ENCODE results near the gene MS4A8.
"Not testable (repeated sequence)": the region's sequence is repeated elsewhere in the genome, so short reads cannot be mapped to it uniquely, and the experiment has no call there.

MS4A8 gene

DNA sequence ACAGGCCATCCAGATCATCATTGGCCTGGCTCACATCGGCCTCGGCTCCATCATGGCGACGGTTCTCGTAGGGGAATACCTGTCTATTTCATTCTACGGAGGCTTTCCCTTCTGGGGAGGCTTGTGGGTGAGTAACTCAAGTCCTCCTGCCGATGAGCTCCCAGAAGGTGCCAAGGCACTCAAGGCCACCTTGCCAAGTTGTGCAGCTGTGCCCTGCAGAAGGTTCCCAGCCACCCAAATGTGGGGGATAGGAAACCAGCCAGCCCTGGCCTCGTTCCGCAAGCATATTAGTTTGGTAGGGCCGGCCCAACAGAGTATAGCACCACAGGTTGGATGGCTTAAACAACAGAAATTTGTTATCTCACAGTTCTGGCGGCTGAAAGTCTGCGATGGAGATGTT lies 4.0 kb downstream of the MS4A8 start:
- Histone ChIP-seq H3K36me3 (no peaks in the 10 kb centered on the region), H3K4me3 (ENCODE audit: low read depth, low read length) (no peak overlapping the region), H3K9me3 (ENCODE audit: severe bottlenecking) (no peaks in the 10 kb centered on the region), H3K27me3 (ENCODE audit: insufficient read depth, low read depth, severe bottlenecking) (peaks cover 7% of the 10 kb centered on the region), H3K27ac (no peak overlapping the region)
- TF ChIP-seq, protein P1, sequence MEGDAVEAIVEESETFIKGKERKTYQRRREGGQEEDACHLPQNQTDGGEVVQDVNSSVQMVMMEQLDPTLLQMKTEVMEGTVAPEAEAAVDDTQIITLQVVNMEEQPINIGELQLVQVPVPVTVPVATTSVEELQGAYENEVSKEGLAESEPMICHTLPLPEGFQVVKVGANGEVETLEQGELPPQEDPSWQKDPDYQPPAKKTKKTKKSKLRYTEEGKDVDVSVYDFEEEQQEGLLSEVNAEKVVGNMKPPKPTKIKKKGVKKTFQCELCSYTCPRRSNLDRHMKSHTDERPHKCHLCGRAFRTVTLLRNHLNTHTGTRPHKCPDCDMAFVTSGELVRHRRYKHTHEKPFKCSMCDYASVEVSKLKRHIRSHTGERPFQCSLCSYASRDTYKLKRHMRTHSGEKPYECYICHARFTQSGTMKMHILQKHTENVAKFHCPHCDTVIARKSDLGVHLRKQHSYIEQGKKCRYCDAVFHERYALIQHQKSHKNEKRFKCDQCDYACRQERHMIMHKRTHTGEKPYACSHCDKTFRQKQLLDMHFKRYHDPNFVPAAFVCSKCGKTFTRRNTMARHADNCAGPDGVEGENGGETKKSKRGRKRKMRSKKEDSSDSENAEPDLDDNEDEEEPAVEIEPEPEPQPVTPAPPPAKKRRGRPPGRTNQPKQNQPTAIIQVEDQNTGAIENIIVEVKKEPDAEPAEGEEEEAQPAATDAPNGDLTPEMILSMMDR (IDR thresholded peaks at IDR 0.05; ENCODE audit: low read depth, low read length), result no peak
- DNase-seq, result no peak

DNA sequence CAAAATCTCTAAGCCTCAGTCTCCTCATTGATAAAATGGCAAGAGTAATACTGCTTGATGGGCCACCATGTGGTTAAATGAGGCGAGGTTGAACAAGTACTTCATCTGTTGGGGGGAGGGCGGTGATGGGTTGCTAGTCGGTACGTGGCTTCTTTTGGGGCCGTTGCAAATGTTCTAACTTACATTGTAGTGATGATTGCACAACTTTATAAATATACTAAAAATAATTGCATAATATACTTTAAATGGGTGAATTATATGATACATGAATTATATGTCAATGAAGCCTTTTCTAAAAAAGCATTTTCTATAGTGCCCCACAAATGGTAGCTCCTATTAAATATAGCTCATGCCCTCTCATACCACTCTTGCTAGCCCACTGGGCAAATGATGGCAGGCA lies 6.5 kb downstream of the MS4A8 start:
- no peaks in the 10 kb centered on the region for H3K9me3 ChIP-seq (ENCODE audit: severe bottlenecking)
- TF ChIP-seq, protein P1 (IDR thresholded peaks at IDR 0.05; ENCODE audit: low read depth, low read length), result no peak
- H3K4me3 ChIP-seq (ENCODE audit: low read depth, low read length), result no peak overlapping the region
- DNase-seq, result no peak
- H3K36me3 ChIP-seq, result no peaks in the 10 kb centered on the region
- H3K27me3 ChIP-seq (ENCODE audit: insufficient read depth, low read depth, severe bottlenecking), result peaks cover 7% of the 10 kb centered on the region
- no peak overlapping the region for H3K27ac ChIP-seq

DNA sequence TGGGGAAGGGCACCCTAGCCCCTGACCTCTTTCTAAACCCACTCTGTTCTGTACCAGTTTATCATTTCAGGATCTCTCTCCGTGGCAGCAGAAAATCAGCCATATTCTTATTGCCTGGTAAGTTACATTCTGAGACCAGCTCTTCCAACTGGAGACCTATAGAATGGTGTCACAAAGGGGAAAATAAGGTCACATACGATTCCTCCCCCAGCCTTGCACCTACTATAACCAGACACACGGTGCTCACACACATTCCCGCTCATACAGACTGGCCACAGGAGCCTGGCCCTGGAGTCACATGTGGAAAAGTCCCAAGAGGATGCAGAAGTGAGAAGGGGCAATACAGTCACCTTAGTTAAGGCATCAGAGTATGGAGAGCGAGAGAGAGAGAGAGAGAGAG lies 7.5 kb downstream of the MS4A8 start:
- H3K9me3 ChIP-seq (ENCODE audit: severe bottlenecking), result no peaks in the 10 kb centered on the region
- TF ChIP-seq, protein P1 (IDR thresholded peaks at IDR 0.05; ENCODE audit: low read depth, low read length), result no peak
- DNase-seq, result no peak

DNA sequence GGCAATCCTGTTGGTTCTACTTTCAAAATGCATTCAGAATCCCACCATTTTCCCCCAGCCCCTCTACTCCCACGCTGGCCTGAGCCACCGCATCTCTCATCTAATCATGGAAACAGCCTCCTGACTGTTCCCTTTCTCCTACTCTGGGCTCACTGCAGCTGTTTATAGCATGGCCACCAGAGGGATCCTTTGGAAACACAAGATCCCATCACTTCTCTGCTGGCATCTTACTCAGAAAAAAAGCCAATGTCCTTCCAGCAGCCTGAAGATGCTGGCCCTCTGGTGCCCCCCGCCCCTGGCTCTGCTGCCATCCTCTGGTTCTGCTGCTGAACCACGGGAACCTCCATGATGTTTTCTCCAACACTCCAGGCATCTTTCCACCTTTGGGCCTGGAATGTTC lies 11.1 kb downstream of the MS4A8 start:
- DNase-seq, result no peak
- Histone ChIP-seq H3K4me3 (ENCODE audit: low read depth, low read length) (no peak overlapping the region), H3K27me3 (ENCODE audit: insufficient read depth, low read depth, severe bottlenecking) (peaks cover 3% of the 10 kb centered on the region), H3K36me3 (no peaks in the 10 kb centered on the region), H3K9me3 (ENCODE audit: severe bottlenecking) (no peaks in the 10 kb centered on the region), H3K27ac (no peak overlapping the region)
- TF ChIP-seq, protein P1 (IDR thresholded peaks at IDR 0.05; ENCODE audit: low read depth, low read length), result peak; percentile 37

More for the DNA sequence above, 7.5 kb downstream of the MS4A8 start:
- no peak overlapping the region for H3K27ac ChIP-seq
- no peaks in the 10 kb centered on the region for H3K36me3 ChIP-seq
- no peak overlapping the region for H3K4me3 ChIP-seq (ENCODE audit: low read depth, low read length)
- H3K27me3 ChIP-seq (ENCODE audit: insufficient read depth, low read depth, severe bottlenecking), result peaks cover 7% of the 10 kb centered on the region

DNA sequence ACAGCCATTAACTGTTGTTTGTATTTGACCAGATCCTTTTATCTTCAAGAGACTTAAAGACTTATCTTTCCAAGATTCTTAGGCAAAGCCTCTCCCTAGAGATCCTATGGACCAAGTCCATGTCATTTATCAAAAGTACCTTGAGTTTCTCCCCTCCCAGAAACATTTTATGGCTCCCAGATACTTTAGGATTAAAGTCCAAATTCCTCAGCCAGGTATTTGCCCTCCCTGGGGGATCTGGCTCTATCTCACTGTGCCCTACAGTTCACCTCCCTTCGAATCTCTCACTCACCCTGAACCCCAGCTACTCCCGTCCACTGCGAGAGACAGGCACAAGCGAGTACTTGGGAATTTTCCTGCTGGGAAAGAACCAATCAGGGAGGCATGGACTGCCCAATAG lies 11.9 kb downstream of the MS4A8 start:
- no peak for DNase-seq
- Histone ChIP-seq H3K4me3 (ENCODE audit: low read depth, low read length) (no peak overlapping the region), H3K9me3 (ENCODE audit: severe bottlenecking) (no peaks in the 10 kb centered on the region), H3K27ac (no peak overlapping the region), H3K27me3 (ENCODE audit: insufficient read depth, low read depth, severe bottlenecking) (peaks cover 2% of the 10 kb centered on the region), H3K36me3 (no peaks in the 10 kb centered on the region)
- TF ChIP-seq, protein P1 (IDR thresholded peaks at IDR 0.05; ENCODE audit: low read depth, low read length), result no peak

DNA sequence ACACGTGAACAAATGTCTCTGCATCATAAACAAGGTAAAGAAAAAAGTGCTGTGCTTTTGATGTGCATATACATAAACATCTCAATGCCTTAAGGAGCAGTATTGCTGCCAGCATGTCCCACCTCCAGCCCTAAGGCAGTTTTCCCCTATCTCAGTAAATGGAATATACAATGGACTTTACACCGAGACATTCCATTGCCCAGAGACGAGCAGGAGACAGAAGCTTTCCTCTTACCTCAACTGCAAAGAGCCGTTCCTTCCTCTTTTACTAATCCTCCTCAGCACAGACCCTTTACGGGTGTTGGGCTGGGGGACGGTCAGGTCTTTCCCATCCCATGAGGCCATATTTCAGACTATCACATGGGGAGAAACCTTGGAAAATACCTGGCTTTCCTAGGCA lies 14.0 kb downstream of the MS4A8 start:
- H3K36me3 ChIP-seq; H3K27me3 ChIP-seq (ENCODE audit: insufficient read depth, low read depth, severe bottlenecking); H3K9me3 ChIP-seq (ENCODE audit: severe bottlenecking); DNase-seq; H3K4me3 ChIP-seq (ENCODE audit: low read depth, low read length); H3K27ac ChIP-seq: not testable (repeated sequence)
